Effector memory CD8-positive, alpha-beta T cell (primary cell): ENCODE measurements around the gene SELENOS.

Experiments
- ATAC-seq: fragments of 150-1000 bp; cut with Tn5 transposase; replicated peaks from 2 replicates; pipeline ENCODE4 v1.10.0; 2021; ENCODE audit warnings: mild to moderate bottlenecking, moderate library complexity
- DNase-seq, 3 experiments: peaks; one replicate each; pipeline ENCODE4 v3.0.0; 2021
- H3K27ac Mint-ChIP-seq, 2 donors: one replicate each; pipeline ENCODE4 v1.8.0; 2022; ENCODE audit warnings: mild to moderate bottlenecking in 2 of 2, mixed read lengths in 2 of 2, moderate library complexity in 2 of 2
- H3K27me3 Mint-ChIP-seq, 2 donors: one replicate each; pipeline ENCODE4 v1.8.0; 2022; ENCODE audit warnings: mixed read lengths in 2 of 2
- H3K36me3 Mint-ChIP-seq: one replicate; pipeline ENCODE4 v1.8.0; 2022; ENCODE audit warnings: mild to moderate bottlenecking, moderate library complexity, mixed read lengths; ENCODE audit not compliant: insufficient read depth
- H3K4me1 Mint-ChIP-seq, 2 donors: one replicate each; pipeline ENCODE4 v1.8.0; 2022; ENCODE audit warnings: low read depth in 2 of 2, mixed read lengths in 2 of 2
- H3K4me3 Mint-ChIP-seq, 2 donors: one replicate each; pipeline ENCODE4 v1.8.0; 2022; ENCODE audit warnings: mild to moderate bottlenecking in 2 of 2, mixed read lengths in 2 of 2, moderate library complexity in 2 of 2
- H3K9me3 Mint-ChIP-seq, 2 donors: one replicate each; pipeline ENCODE4 v1.8.0; 2022; ENCODE audit warnings: mixed read lengths in 2 of 2

The SELENOS gene

GRCh38 chr15:101228313-101228712 lies 49.0 kb downstream of the SELENOS start:
- peaks cover 12% of the 10 kb centered on the region for H3K36me3 Mint-ChIP-seq
- H3K27me3 Mint-ChIP-seq, result no peaks in the 10 kb centered on the region
- peaks cover 0 to 8% of the 10 kb centered on the region in 2 donors for H3K9me3 Mint-ChIP-seq
- ATAC-seq, result no peak
- no peak for DNase-seq
- no peak overlapping the region for H3K4me3 Mint-ChIP-seq
- peaks cover 41 to 62% of the 10 kb centered on the region in 2 donors for H3K4me1 Mint-ChIP-seq
- no peak overlapping the region for H3K27ac Mint-ChIP-seq

GRCh38 chr15:101225658-101226057 lies 51.6 kb downstream of the SELENOS start:
- H3K9me3 Mint-ChIP-seq, result peaks cover 0 to 8% of the 10 kb centered on the region in 2 donors
- DNase-seq (no peak), ATAC-seq (no peak)
- no peaks in the 10 kb centered on the region for H3K27me3 Mint-ChIP-seq
- H3K36me3 Mint-ChIP-seq, result peaks cover 3% of the 10 kb centered on the region
- H3K4me1 Mint-ChIP-seq, result peaks cover 35 to 66% of the 10 kb centered on the region in 2 donors
- peak overlapping the region in 1 of 2 donors; percentile 19 for H3K4me3 Mint-ChIP-seq
- peak overlapping the region in 1 of 2 donors; percentile 20 for H3K27ac Mint-ChIP-seq
